GM19025 (cell line): ENCODE results near the gene RASD1.

Experiments used
- ATAC-seq: cut with Tn5 transposase; IDR thresholded peaks from one replicate; pipeline ENCODE4 v1.9.1; 2021; ENCODE audit warnings: mild to moderate bottlenecking, low read depth, moderate library complexity; ENCODE audit not compliant: unreplicated experiment

The RASD1 gene

GRCh38 chr17:17511881-17512858, 16.0 kb upstream of the RASD1 start:
- ATAC-seq: no peak

- ATAC-seq: no peak
Measured at GRCh38 chr17:17511293-17511741, 15.1 kb upstream of the RASD1 start.

- ATAC-seq: no peak
Measured at GRCh38 chr17:17510456-17511292, 14.5 kb upstream of the RASD1 start.

- ATAC-seq: no peak
Measured at GRCh38 chr17:17509601-17510425, 13.6 kb upstream of the RASD1 start.

- no peak for ATAC-seq
Measured at GRCh38 chr17:17508646-17509591, 12.7 kb upstream of the RASD1 start.

- ATAC-seq: no peak
Measured at GRCh38 chr17:17508019-17508535, 11.9 kb upstream of the RASD1 start.

- ATAC-seq: no peak
Measured at GRCh38 chr17:17507465-17508011, 11.3 kb upstream of the RASD1 start.

GRCh38 chr17:17506893-17507464, 10.8 kb upstream of the RASD1 start:
- no peak for ATAC-seq

GRCh38 chr17:17506181-17506741, 10.1 kb upstream of the RASD1 start:
- ATAC-seq: no peak

GRCh38 chr17:17505610-17506171, 9.5 kb upstream of the RASD1 start:
- no peak for ATAC-seq

GRCh38 chr17:17505151-17505550, 9.0 kb upstream of the RASD1 start:
- ATAC-seq: no peak

GRCh38 chr17:17504341-17505140, 8.3 kb upstream of the RASD1 start:
- ATAC-seq: no peak

GRCh38 chr17:17503566-17504130, 7.5 kb upstream of the RASD1 start:
- no peak for ATAC-seq

- ATAC-seq: no peak
Measured at GRCh38 chr17:17502741-17503565, 6.8 kb upstream of the RASD1 start.

- ATAC-seq: no peak
Measured at GRCh38 chr17:17500999-17501605, 4.9 kb upstream of the RASD1 start.
